ENCODE results near the gene CTLA4. TPM values are rescaled to one million over a fixed set of nuclear protein-coding genes. Genes with fewer than 3 reads are reported as not detected.
A peak's percentile ranks its signal among the peaks of the same experiment; 100 is the strongest.

The CTLA4 gene
- total RNA-seq, 2 experiments from 2014 or later = not detected

DNA sequence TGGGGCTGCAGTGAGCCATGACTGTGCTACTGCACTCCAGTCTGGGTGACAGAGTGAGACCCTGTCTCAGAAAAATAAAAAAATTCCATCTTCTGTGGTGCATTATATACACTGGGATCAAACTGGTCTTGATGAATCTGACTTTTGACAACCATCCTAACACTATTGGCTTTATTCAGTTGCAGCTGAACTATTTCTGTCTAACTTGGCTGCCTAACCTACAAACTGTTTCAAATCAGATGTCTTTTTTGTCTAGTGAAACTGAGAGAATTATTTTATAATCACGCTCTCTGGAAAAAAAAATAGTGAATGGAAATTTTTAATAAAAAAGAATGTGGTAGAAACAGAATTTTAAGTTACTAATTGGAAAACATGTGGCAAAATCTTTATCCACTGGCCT is 15.0 kb downstream of the CTLA4 start:
- H3K4me3 ChIP-seq (ENCODE audit: low read depth, low read length, poor library complexity, severe bottlenecking) = no peak overlapping the region
- 0 out of 2 replicates have a peak overlapping the region, but pooled peaks have one; percentile 7 for H2AFZ ChIP-seq (ENCODE audit: low read length)
- H3K79me2 ChIP-seq (ENCODE audit: insufficient read depth, low read depth, low read length) = no peaks in the 10 kb centered on the region
- no peak overlapping the region for H3K4me2 ChIP-seq (ENCODE audit: low read length)
- ChIA-PET POLR2A (no interaction called here), CTCF (ENCODE audit: unreplicated experiment) (no interaction called here)
- intact Hi-C loops (cut with micrococcal nuclease; ENCODE audit: unreplicated experiment) = no loop called here
- no peak overlapping the region for H3K27ac ChIP-seq (ENCODE audit: low read depth, low read length, poor library complexity, severe bottlenecking)
- no peak for DNase-seq (ENCODE audit: low spot score)
- no TSS peak for BruUV-seq (replicated peaks)
- no peaks in the 10 kb centered on the region for H3K4me1 ChIP-seq (ENCODE audit: insufficient read depth, low read length, poor library complexity, severe bottlenecking)
- TF ChIP-seq EZH2phosphoT487 (IDR thresholded peaks at IDR 0.05; ENCODE audit: borderline replicate concordance, low read depth, low read length) = no peak
- TF ChIP-seq CTCF (conservative IDR thresholded peaks at IDR 0.05; ENCODE audit: low read length) = no peak
- no peaks in the 10 kb centered on the region for H4K20me1 ChIP-seq (ENCODE audit: insufficient read depth, low read length)
- no peaks in the 10 kb centered on the region for H3K36me3 ChIP-seq (ENCODE audit: insufficient read depth, low read length)
- no peaks in the 10 kb centered on the region for H3K9me3 ChIP-seq (ENCODE audit: low read length)
- H3K9me2 ChIP-seq (ENCODE audit: insufficient read depth, low read length) = no peaks in the 10 kb centered on the region

- Histone ChIP-seq H3K4me2 (ENCODE audit: low read length) (no peak overlapping the region), H4K20me1 (ENCODE audit: insufficient read depth, low read length) (no peaks in the 10 kb centered on the region), H3K27ac (ENCODE audit: low read depth, low read length, poor library complexity, severe bottlenecking) (no peak overlapping the region), H3K4me3 (ENCODE audit: low read depth, low read length, poor library complexity, severe bottlenecking) (no peak overlapping the region), H3K79me2 (ENCODE audit: insufficient read depth, low read depth, low read length) (no peaks in the 10 kb centered on the region), H3K36me3 (ENCODE audit: insufficient read depth, low read length) (no peaks in the 10 kb centered on the region), H3K4me1 (ENCODE audit: insufficient read depth, low read length, poor library complexity, severe bottlenecking) (no peaks in the 10 kb centered on the region), H3K9me2 (ENCODE audit: insufficient read depth, low read length) (no peaks in the 10 kb centered on the region), H3K9me3 (ENCODE audit: low read length) (no peaks in the 10 kb centered on the region), H2AFZ (ENCODE audit: low read length) (no peak overlapping the region)
- ChIA-PET POLR2A (interaction anchor here (1.6 to 3.0 kb wide), 2 partner anchors 11 to 19 kb away, joined by 4 to 10 read pairs; no protein-coding TSS in a partner anchor), CTCF (ENCODE audit: unreplicated experiment) (no interaction called here)
- intact Hi-C loops (cut with micrococcal nuclease; ENCODE audit: unreplicated experiment) = no loop called here
- BruUV-seq (replicated peaks) = no TSS peak
- no peak for TF ChIP-seq CTCF (conservative IDR thresholded peaks at IDR 0.05; ENCODE audit: low read length)
- no peak for DNase-seq (ENCODE audit: low spot score)
Measured at GRCh38 chr2:203886661-203887151, 19.1 kb downstream of the CTLA4 start.

GRCh38 chr2:203887677-203888076 is 20.1 kb downstream of the CTLA4 start:
- TF ChIP-seq EZH2phosphoT487 (IDR thresholded peaks at IDR 0.05; ENCODE audit: borderline replicate concordance, low read depth, low read length) = no peak
- TF ChIP-seq CTCF (conservative IDR thresholded peaks at IDR 0.05; ENCODE audit: low read length) = no peak
- Histone ChIP-seq H2AFZ (ENCODE audit: low read length) (no peak overlapping the region), H3K27ac (ENCODE audit: low read depth, low read length, poor library complexity, severe bottlenecking) (no peak overlapping the region), H3K36me3 (ENCODE audit: insufficient read depth, low read length) (no peaks in the 10 kb centered on the region), H3K9me2 (ENCODE audit: insufficient read depth, low read length) (no peaks in the 10 kb centered on the region), H4K20me1 (ENCODE audit: insufficient read depth, low read length) (no peaks in the 10 kb centered on the region), H3K4me3 (ENCODE audit: low read depth, low read length, poor library complexity, severe bottlenecking) (no peak overlapping the region), H3K4me1 (ENCODE audit: insufficient read depth, low read length, poor library complexity, severe bottlenecking) (no peaks in the 10 kb centered on the region), H3K79me2 (ENCODE audit: insufficient read depth, low read depth, low read length) (no peaks in the 10 kb centered on the region), H3K9me3 (ENCODE audit: low read length) (no peaks in the 10 kb centered on the region), H3K4me2 (ENCODE audit: low read length) (no peak overlapping the region)
- intact Hi-C loops (cut with micrococcal nuclease; ENCODE audit: unreplicated experiment) = no loop called here
- BruUV-seq (replicated peaks) = no TSS peak
- POLR2A ChIA-PET = interaction anchor here (1.6 to 3.0 kb wide), 2 partner anchors 12 to 19 kb away, joined by 4 to 10 read pairs; no protein-coding TSS in a partner anchor
- CTCF ChIA-PET (ENCODE audit: unreplicated experiment) = no interaction called here
- DNase-seq (ENCODE audit: low spot score) = no peak

Data from OCI-LY7 (cell line).